Limb (tissue), 2 donors: Measurements from ENCODE around the gene TNNT1.
A peak's percentile ranks its signal among the peaks of the same experiment; 100 is the strongest.
"Not testable (repeated sequence)": the region's sequence is repeated elsewhere in the genome, so short reads cannot be mapped to it uniquely, and the experiment has no call there.

Source experiments
- DNase-seq, 2 donors: peaks; one replicate each; pipeline ENCODE4 v3.0.0-alpha.2; 2016; ENCODE audit errors: extremely low spot score in 2 of 2

Gene TNNT1, protein sequence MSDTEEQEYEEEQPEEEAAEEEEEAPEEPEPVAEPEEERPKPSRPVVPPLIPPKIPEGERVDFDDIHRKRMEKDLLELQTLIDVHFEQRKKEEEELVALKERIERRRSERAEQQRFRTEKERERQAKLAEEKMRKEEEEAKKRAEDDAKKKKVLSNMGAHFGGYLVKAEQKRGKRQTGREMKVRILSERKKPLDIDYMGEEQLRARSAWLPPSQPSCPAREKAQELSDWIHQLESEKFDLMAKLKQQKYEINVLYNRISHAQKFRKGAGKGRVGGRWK

DNA sequence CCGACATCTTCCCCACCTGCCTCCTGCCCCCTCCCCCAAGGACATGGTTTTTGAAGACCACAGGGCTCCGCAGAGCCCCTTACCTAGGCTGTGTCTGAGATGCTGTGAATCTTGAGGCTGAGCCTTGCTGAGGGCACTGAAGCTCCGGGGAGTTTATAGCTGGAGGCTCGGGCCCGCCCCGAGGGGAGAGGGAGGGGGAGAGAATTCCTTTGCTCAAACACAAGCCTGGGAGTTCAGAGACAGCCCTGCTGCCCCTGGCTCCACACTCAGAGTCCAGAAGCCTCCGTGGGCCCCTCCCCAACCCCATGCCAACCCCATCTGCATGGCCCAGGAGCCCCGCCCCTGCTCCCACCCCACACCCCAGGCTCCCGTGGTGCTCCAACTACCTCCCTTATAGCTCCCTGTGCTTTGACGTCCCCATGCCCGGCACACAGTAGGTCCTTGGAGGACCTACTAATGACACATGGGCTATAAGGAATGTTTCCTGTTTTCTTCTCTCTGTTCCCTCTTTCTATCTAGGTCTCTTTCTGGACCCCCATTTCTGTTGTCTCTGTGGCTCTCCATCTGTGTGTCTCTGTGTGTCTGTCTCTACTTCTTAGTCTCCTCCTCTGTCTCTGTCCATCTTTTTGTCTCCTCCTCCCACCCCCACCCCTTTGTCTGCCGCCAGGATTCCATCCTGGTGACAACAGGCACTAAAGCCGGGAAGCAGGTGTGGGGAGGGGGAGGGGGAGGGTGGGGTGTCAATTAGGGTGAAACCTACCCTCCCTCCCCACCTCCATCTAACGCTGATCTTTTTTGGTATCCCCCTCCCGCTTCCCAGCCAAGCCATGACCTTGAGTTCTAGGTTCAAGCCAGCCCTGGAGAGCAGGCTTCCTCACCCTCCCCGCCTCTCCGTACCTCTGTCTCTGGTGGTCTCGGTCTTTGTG lies at the start of gene TNNT1:
Gene TNNT1, minus strand, starts transcription at position 129 of the 926 bp plus-strand sequence. CDS start 2,049 bp downstream, outside the sequence.
- peak; percentile 35 to 52 for DNase-seq

DNA sequence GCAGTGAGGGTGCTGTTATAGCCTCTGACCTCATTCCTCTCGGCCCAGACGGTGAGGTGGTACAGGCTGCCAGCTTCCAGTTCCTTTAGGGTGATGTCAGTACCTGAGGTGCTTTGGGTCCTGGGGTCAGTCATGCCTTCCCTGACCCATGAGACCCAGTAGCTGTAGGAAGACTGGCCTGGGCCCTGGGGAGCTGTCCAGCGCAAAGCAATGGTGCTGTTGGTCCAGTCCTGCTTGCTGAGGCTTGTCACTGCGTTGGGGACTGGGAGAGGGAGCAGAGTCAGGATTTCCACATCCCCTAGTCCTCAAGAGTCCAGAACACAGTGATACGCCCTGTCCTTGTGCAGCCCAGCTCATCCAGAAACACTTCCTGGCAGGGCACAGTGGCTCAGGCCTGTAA lies 49.6 kb upstream of the TNNT1 start:
- DNase-seq, result no peak

DNA sequence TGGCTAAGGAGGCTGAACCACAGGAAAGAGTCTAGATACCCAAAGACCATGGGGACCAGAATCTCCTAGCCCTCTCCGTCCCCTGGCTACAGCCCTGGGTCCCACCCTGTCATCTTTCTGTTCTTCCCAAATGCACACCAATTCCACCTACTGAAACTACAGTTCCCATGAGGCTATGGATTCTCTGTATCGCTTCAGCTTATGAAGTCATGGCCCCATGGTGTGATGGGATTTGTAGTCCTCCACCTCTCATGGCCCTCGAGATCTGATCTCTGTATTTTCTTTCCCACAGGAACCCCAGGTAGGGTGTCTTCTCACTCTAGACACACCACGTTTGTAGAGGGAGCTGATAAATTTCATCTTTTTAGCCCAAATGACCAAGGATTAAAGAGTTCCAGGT lies 48.5 kb upstream of the TNNT1 start:
- DNase-seq, result no peak

DNA sequence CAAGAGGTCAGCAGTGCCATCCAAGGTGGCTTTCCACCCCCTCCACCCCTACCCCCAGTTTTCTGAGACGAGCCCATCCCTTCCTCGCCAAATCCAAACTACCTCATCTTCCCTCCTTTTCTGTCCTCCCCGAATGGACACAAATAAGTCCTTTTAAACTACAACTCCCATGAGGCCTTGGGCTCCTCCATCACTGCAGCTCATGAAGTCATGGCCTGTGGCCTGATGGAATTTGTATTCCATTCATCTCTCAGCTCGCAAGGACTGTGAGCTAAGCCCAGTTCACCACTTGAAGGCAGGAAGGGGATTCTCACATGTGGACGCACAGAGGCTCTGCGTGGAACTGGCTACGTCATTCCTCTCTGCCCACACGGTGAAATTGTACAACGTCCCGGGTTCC lies 47.8 kb upstream of the TNNT1 start:
- no peak for DNase-seq

DNA sequence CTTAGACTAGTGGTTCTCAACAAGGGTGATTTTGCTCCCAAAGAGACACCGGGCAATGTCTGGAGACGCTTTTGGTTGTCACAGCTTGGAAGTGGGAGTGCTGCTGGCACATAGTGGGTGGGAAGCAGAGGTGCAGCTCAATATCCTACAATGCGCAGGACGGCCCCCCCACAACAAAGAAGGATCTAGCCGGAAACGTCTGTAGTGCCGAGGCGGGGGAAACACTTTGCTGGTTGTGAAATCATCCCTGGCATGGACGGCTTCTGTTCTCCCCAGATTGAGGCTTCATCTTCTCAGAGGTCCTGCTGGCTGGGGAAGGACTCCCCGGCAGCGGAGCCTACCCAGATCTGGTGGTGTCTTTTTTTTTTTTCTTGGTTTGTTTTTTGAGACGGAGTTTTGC lies 44.5 kb upstream of the TNNT1 start:
- DNase-seq, result no peak

DNA sequence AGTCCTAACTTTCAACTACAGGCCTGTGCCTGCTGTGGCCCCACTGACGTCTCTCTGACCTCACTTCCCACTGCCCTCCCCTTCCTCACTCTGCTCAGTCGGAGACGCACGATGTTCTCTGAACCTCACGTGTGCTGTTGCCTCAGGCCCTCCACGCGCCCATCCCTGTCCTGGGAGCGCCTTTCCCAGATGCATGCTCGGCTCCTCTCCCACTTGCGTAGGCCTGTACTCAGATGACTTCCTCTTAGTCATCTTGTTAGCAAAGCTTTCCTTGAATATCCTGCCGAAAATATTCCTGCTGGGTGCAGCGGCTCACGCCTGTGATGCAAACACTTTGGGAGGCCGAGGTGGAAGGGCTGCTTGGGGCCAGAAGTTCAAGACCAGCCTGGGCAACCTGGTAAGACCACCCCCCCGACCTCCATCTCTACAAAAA lies 40.4 kb upstream of the TNNT1 start:
- DNase-seq, result no peak

DNA sequence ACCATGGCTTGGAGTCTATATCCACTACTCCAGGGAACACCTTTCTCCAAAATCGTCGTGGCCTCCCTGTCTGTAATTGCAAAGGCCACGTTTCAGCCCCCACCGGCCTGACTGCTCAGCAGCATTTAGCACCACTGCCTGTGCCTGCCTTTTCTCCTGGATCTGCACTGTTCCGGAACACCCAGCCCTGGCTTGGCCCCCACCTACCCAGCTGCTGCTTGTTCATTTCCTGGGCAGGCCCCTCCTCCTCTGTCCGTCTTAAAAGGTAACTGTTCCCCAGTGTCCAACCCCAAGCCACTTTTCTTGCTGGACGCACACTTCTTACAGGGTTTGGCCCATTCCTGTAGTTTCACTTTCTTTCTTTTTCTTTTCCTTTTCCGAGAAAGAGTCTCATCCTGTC lies 39.6 kb upstream of the TNNT1 start:
- DNase-seq, result no peak

DNA sequence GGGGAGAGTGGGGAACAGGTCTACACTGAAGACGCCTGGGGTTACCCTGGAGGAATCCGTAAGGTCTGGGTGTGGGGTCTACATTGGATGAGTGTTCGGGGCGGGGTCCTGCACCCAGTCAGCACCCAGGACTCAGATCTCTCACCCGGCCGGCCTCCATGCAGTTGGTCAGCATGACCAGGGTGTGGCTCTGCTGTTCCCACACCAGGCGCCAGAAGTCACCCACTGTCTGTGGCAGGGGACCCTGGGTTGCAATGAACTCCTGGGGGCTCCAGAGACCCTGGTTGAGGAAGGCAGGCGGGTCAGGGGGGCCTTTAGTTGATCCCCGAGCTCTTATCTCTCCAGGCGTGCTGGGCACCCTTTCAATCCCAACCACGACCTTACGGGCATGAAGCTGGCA lies 37.1 kb upstream of the TNNT1 start:
- DNase-seq, result no peak

DNA sequence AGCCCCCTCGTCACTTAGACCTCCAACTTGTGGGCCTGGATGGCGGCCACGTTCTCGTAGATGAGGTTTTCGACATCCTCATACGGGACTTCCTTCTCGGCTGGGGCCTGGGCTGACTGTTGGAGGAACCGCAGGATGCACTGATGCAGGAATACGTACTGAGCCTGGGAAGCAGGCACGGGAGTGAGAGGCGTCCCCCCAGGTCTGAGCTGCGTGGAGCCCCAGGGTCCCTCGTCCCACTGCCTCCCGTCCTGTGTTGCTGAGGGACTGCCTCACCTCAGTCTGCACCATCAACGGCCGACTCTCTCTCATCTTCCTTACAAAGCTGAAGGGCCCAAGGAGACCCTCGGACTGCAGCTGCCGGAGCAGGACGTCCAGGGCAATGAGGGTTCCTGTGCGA lies 32.7 kb upstream of the TNNT1 start:
- DNase-seq, result no peak

DNA sequence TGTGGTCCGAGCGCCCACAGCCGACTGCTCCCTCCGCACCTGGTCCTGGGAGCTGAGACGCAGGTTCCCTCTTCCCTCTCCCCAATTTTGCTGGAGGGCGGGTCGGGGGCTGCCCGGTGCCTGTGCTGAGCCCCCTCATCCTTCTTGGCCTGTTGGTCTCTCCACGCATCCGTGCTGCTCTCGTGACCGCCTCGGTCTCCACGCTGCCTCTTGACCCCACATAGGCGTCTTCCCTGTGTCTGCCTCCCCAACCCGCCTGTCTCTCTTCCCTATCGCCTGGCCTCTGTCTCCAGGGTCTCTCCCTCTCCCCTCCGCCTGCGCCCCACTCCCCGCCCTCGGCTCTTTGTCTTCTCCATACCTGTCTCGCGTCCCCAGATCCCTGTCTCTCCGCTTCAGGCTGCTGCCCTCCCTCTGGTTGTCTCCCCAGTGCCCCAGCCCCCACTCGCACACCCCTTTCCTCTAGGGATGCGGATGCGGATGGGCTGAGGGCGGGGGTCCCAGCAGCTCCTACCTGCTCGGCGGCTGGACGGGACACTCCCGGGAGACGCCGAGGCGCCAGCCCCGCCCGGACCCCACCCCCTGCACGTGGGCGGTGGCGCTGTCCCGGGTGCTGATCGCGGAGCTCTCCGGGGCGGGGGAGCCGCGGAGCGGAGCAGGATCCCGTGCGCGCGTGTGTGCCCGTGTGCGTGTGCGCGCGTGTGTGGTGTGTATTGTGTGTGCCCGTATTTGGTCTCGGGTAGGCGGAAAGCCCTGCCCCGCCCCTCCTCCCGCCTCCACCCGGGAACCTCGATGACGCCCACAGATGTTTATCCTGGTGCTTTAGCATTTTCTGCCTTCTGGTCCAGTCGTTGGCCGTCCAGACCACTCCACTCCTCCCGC lies 30.8 kb upstream of the TNNT1 start, which contains the start of gene SYT5:
Gene SYT5, minus strand, starts transcription at position 684 of the 879 bp plus-strand sequence. CDS start 1,248 bp downstream, outside the sequence.
- DNase-seq, result peak in 1 of 2 donors; percentile 80

DNA sequence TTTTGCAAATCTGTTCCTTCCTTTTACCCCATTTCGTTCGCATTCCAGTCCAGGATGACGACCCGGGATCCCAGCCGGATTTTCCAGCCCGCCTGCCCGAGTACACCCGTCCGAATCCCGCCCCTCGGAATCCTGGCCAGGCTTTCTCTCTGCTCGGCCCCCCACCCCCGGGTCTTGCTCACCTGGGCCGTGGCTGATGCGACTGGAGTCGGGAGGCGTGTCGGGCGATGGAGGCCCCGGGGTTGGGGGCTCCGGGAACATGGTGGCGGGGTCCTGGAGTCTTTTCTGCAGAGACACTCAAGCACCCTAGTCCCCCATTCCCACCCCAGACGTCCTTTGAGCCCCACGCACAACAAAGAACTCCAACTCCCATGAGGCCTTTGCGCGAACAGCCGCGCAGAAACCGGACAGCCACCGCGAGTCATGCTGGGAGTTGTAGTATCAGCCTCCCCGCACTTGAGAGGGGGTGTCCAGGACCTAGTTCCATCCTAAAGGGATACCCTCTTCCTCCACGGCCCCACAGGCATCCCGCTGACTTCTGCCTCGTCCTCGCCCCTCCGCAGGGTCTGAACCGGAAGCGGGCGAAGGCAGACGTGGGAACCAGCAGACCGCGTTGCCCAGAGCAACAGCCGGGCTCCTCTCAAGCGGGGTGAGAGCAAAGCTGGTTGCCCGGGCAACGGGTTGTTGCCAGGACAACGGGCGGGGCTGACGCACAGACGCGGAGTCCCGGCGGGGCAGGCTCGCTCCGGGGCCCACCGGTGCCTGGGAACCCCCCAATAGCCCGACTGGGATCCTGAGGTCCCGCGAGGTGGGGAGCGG lies 30.0 kb upstream of the TNNT1 start:
- peak; percentile 60 to 91 for DNase-seq

DNA sequence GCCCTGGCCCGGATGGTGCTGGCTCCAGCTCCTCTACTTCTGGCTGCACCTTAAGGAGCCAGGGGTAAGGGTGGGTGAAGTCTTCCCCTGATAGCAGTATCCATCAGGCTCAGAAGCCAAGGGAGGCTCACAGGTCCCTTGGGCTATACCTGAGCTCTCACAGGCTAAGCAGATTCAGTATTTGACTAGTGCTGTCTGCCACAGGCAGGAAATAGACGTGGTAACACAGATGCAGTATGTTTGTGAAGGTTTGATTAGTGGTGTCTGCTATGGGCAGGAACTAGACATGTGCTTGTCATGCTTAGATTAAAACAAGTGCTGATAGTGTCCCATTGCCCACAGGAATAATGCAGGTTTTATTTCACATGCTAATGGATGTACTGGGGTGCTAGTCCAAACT lies 27.1 kb upstream of the TNNT1 start:
- DNase-seq, result no peak

DNA sequence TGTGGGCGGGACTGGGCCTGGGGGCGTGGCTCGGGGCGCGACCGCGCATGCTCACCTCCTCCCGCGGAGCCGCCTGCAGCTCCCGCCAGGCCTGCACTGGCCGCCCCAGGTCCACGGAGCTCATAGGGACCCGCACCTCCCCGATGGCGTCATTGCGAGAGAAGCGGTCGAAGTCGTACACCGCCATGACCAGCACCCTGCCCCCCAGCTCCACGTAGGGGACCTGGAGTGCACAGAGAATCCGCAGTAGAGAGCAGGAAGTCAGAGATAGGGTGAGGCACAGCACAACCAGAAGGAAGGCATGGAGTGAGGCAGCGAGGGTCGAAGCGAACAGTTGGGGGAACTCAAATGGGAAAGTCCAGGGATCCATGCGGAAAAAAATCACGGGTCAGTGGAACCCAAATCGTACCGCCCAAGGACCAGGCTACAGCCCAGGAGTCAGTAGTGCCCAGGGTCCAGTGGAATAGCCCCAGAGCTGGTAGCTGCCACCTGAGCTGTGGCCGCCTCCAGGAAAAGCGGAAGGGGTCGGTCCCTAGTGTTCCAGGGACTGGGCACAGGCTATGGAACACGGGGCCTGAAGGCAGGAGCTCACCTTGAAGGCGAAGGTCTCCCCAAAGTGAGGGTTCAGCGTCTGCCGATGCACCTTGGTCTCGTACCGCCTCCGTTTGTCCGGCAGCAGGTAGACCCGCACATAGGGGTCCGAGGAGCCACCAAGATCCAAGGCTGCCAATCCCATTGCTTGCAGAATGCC lies 26.3 kb upstream of the TNNT1 start:
- no peak for DNase-seq

DNA sequence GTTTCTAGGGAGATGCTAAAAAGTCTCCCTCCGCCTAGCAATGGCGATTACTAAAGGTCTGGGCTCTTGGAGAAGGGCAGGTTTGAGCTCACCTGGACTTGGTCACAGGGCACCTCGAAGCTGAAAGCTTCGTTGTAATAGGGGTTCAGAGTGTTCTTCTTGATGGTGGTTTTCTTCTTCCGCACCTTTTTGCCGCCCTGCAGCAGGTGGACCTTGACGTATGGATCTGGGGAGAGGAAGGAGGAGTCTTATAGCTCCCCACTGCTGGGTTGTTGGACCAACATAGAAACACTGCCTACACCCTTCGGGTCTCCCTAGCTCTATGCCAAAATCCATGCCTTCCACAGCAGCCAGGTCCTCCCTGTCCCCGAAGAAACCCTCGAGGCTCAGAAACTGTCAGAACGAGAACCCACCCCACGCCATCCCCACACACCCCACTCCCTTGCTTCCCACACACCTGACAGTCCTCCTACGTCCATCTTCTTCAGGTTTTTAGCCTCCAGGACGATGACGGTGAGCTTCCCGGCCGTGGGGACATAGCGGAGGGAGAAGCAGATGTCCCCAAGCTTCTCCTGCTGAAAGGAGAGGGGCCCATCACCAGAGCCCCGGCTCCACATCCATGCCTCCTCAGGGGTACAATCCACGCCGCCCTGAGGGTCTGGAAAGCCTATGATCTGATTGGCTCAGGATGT lies 25.6 kb upstream of the TNNT1 start:
- no peak for DNase-seq

DNA sequence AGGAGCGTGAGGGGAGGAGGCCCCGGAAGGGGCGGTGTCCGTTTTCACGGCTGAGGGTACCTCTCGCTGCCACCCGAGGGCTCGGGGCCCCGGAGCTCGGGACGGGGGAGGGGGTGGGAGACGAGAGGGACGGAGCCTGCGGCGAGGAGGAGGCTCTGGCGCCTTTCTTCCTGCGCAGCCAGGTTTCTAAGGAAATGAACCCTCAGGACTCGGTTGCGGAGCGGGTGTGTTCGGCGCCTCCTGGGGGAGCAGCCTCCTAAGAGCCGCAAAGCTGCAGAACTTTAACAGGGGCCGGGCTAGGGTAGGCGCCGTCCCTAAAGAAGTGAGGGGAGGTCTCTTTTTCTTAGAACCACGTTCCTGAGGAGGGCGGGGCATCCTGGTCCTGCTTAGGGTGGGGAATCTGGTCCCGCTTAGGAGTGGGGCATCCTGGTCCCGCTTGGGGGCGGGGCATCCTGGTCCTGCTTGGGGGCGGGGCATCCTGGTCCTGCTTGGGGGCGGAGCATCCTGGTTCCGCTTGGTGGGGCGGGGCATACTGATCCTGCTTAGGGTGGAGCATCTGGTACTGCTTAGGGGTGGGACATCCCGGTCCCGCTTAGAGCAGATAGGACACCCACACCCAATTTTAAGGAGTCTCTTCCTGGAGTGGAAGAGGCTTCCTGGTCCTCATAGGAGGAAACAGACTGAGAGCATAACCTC lies 24.9 kb upstream of the TNNT1 start:
- DNase-seq, result no peak

DNA sequence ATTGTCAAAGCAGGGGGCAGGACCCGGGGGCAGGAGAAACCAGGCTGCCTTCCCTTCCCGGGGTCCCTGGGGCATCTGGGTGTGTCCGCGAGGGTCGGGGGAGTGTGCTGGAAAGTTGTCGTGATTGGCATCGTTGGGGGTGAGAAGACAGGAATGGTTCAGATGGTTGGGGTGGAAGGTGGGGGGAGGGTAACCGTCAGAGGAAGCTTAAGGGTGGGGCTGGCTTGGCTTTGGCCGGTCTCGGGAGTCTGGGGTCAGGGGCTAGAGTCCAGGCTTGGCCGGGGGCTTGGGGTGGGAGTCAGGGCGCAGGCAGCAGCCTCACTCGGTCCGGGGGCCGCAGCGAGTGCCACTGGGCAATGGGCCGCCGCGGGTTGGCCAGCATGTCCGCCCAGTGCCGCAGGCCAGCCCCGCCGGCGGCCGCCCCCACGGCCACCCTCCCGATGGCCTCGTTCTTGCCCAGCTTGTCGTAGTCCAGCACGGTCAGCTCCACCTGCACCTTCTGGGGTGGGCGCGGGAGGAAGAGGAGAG lies 24.2 kb upstream of the TNNT1 start:
- DNase-seq, result no peak

DNA sequence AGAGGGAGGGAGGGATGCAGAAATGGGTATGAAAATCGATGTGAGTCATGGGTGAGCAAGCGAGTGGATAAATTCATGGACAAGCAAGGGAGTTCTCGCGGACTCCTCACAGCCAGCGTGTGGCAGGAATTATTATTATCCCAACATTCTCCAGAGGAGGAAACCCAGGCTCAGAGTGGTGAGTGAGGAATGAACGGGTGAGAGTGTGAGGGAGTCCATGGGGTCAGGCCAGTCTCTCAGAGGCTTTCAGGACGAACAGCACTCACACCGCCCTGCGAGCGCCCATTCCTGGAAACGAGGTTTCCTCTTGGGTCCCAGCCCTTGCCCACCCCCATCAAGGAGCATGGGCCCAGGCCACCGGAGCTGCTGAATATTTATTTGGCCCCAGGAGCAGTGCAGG lies 23.7 kb upstream of the TNNT1 start:
- DNase-seq, result no peak

DNA sequence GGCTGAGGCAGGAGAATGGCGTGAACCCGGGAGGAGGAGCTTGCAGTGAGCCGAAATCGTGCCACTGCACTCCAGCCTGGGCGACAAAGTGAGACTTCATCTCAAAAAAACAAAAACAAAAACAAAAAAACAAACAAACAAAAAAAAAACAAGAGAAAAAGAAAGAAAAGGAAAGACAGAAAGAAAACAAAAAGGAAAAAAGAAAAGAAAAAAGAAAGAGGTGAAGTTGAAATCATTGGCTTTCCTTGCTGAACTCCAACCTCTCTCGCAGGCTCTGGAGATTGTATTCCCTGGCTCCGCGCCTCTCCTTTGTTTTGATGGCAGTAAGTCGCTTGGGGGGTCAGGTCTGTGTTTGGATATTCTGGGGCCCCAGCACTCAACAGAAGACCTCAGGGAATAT lies 23.3 kb upstream of the TNNT1 start:
- DNase-seq, result not testable (repeated sequence)

DNA sequence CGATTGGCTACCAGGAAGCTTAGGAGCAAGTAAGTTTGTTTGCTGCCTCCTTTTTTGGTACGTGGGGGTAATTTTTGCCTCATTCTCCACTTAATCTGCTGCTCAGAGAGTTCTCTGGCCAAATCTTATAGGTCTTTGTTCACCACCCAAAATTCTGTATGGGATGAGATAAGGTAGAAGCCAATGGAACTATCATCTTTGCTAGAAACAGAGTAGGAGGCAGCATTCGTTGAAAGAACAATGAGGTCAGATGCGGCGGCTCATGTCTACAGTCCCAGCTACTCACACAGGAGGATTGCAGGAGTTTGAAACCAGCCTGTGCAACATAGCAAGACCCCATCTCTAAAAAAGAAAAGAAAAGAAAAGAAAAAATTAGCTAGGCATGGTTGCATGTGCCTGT lies 22.4 kb upstream of the TNNT1 start:
- no peak for DNase-seq
